ENCODE data around the gene SERHL2. TPM values are rescaled to one million over a fixed set of nuclear protein-coding genes. Genes with fewer than 3 reads are reported as not detected.

SERHL2 gene
- total RNA-seq, 2 donors from 2014 or later, result 1.1 to 1.7 TPM

DNA sequence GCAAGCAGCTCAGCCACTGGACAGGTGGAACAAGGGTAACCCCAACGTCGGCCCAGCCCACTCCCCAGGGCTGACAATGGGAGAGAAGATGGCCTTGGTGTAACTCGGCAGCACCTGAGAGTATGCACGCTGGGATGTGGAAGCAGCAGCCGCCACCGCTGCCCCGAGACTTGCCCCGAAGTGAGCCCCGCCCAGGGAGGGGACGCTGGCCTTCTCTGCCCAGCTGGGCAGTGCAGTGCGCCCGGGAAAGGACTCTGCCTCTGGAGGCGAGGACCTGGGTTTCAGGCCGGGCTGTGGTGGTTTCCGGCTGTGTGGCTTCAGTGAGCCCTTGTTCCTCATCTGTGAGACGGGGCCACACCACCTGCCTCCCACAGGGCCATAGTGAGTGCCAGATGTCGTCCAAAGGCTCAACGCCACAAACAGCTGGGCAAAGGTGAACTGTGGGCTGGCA is 69.6 kb downstream of the SERHL2 start:
- Histone ChIP-seq H3K9ac (ENCODE audit: low read depth in 2 of 2, low read length in 2 of 2) (no peak overlapping the region), H3K36me3 (no peaks in the 10 kb centered on the region), H3K27ac (no peak overlapping the region), H3K27me3 (no peaks in the 10 kb centered on the region), H3K4me3 (no peak overlapping the region), H3K9me3 (no peaks in the 10 kb centered on the region), H3K4me1 (peaks cover 6% of the 10 kb centered on the region)
- DNase-seq, result peak; percentile 71
- no peak for TF ChIP-seq CTCF (IDR thresholded peaks at IDR 0.05)
- intact Hi-C loops (cut with DNase I), result no loop called here

Other genes starting within 250 kb of the SERHL2 start
- gene NFAM1, start 121.6 kb upstream of the SERHL2 start, total RNA-seq, result 1 to 10 TPM in 1 of 2 donors, under 1 TPM in 1; 0.64 to 2.1 TPM
- gene RRP7A, start 34.2 kb upstream of the SERHL2 start, total RNA-seq, result 10 to 100 TPM; 28.6 to 79.4 TPM
- 10 to 100 TPM; 55.0 to 68.2 TPM for gene POLDIP3, start 60.9 kb downstream of the SERHL2 start, total RNA-seq
- gene ATP5MGL, start 86.6 kb downstream of the SERHL2 start, total RNA-seq, result under 1 TPM in 1 of 2 donors, not detected in 1; 0.44 TPM
- 100 to 1,000 TPM; 105 to 133 TPM for gene CYB5R3, start 95.4 kb downstream of the SERHL2 start, total RNA-seq
- gene A4GALT, start 166.9 kb downstream of the SERHL2 start, total RNA-seq, result 1 to 10 TPM; 2.7 to 8.7 TPM

Data from colonic mucosa (tissue), 4 donors.